HUES64 (cell line): ENCODE measurements around the gene ZPR1.

ENCODE experiments used
- H3K27ac ChIP-seq: 2 replicates; pipeline ENCODE4 v1.7.0; 2013; ENCODE audit warnings: low read depth, low read length, inconsistent platforms
- H3K27me3 ChIP-seq: 2 replicates; pipeline ENCODE4 v1.6.1; 2013; ENCODE audit warnings: mild to moderate bottlenecking, low read length; ENCODE audit not compliant: insufficient read depth
- H3K36me3 ChIP-seq: 2 replicates; pipeline ENCODE4 v1.6.1; 2013; ENCODE audit warnings: mild to moderate bottlenecking, low read length; ENCODE audit not compliant: insufficient read depth
- H3K4me1 ChIP-seq: 2 replicates; pipeline ENCODE4 v1.6.1; 2013; ENCODE audit warnings: mild to moderate bottlenecking, low read length, moderate library complexity; ENCODE audit not compliant: insufficient read depth
- H3K4me3 ChIP-seq: 2 replicates; pipeline ENCODE4 v1.5.1; 2013; ENCODE audit warnings: mild to moderate bottlenecking, low read length, moderate library complexity
- H3K9ac ChIP-seq: 2 replicates; pipeline ENCODE4 v1.6.1; 2013; ENCODE audit warnings: mild to moderate bottlenecking, low read depth, low read length
- H3K9me3 ChIP-seq: 2 replicates; pipeline ENCODE4 v1.6.1; 2013; ENCODE audit warnings: low read depth, low read length; ENCODE audit not compliant: insufficient read depth
- WGBS: fragments of 150-250, 120-280 bp; methylation state at CpG from one replicate; pipeline ENCODE4 v1.1.7; 2013; ENCODE audit warnings: missing lambda C conversion rate; 5-methylcytosine and 5-hydroxymethylcytosine counted together

The ZPR1 gene

GRCh38 chr11:116790167-116791001, 2.6 kb upstream of the ZPR1 start:
- H3K9me3 ChIP-seq = no peaks in the 10 kb centered on the region
- H3K4me1 ChIP-seq = peaks cover 4% of the 10 kb centered on the region
- H3K4me3 ChIP-seq = no peak overlapping the region
- no peak overlapping the region for H3K9ac ChIP-seq
- peaks cover 18% of the 10 kb centered on the region; the same call in 1 of the 2 replicates for H3K27me3 ChIP-seq
- WGBS = 93% methylated on average over 53 of the region's 53 CpGs
- H3K27ac ChIP-seq = no peak overlapping the region
- peaks cover 15% of the 10 kb centered on the region for H3K36me3 ChIP-seq

GRCh38 chr11:116788975-116789374, 1.2 kb upstream of the ZPR1 start:
- peaks cover 4% of the 10 kb centered on the region for H3K4me1 ChIP-seq

GRCh38 chr11:116788534-116788933, 711 bp upstream of the ZPR1 start:
- Histone ChIP-seq H3K4me1 (peaks cover 4% of the 10 kb centered on the region), H3K9ac (peak overlapping the region; percentile 61; the same call in 1 of the 2 replicates), H3K27ac (no peak overlapping the region), H3K27me3 (peaks cover 18% of the 10 kb centered on the region; the same call in 1 of the 2 replicates), H3K9me3 (no peaks in the 10 kb centered on the region), H3K4me3 (peak overlapping the region; percentile 83), H3K36me3 (peaks cover 33% of the 10 kb centered on the region)
- WGBS = 75% methylated on average over 3 of the region's 4 CpGs

More at GRCh38 chr11:116788975-116789374, 1.2 kb upstream of the ZPR1 start:
- peaks cover 29% of the 10 kb centered on the region for H3K36me3 ChIP-seq
- H3K9ac ChIP-seq = no peak overlapping the region
- H3K9me3 ChIP-seq = no peaks in the 10 kb centered on the region
- H3K27me3 ChIP-seq = peaks cover 18% of the 10 kb centered on the region; the same call in 1 of the 2 replicates
- 91% methylated on average over 3 of the region's 4 CpGs for WGBS
- H3K27ac ChIP-seq = no peak overlapping the region
- H3K4me3 ChIP-seq = no peak overlapping the region

GRCh38 chr11:116787436-116787785, 412 bp downstream of the ZPR1 start:
- no peak overlapping the region for H3K27ac ChIP-seq
- peaks cover 45% of the 10 kb centered on the region for H3K36me3 ChIP-seq
- WGBS = 0% methylated on average over 13 of the region's 15 CpGs

GRCh38 chr11:116786966-116787365, 857 bp downstream of the ZPR1 start:
- peaks cover 49% of the 10 kb centered on the region for H3K36me3 ChIP-seq
- H3K4me3 ChIP-seq = peak overlapping the region; percentile 83
- 0 out of 2 replicates have a peak, but pooled peaks cover 4% of the 10 kb centered on the region for H3K4me1 ChIP-seq
- no peak overlapping the region for H3K27ac ChIP-seq
- peaks cover 18% of the 10 kb centered on the region; the same call in 1 of the 2 replicates for H3K27me3 ChIP-seq
- H3K9ac ChIP-seq = peak overlapping the region; percentile 61
- no peaks in the 10 kb centered on the region for H3K9me3 ChIP-seq
- 74% methylated on average over 5 of the region's 5 CpGs for WGBS

More at GRCh38 chr11:116787436-116787785, 412 bp downstream of the ZPR1 start:
- peak overlapping the region; percentile 83 for H3K4me3 ChIP-seq
- peaks cover 18% of the 10 kb centered on the region; the same call in 1 of the 2 replicates for H3K27me3 ChIP-seq
- H3K4me1 ChIP-seq = peaks cover 4% of the 10 kb centered on the region; the same call in 1 of the 2 replicates
- no peaks in the 10 kb centered on the region for H3K9me3 ChIP-seq
- peak overlapping the region; percentile 61 for H3K9ac ChIP-seq

GRCh38 chr11:116786326-116786725, 1.5 kb downstream of the ZPR1 start:
- Histone ChIP-seq H3K27me3 (peaks cover 18% of the 10 kb centered on the region; the same call in 1 of the 2 replicates), H3K27ac (no peak overlapping the region), H3K4me1 (0 out of 2 replicates have a peak, but pooled peaks cover under 1% of the 10 kb centered on the region), H3K9ac (no peak overlapping the region), H3K4me3 (no peak overlapping the region), H3K9me3 (no peaks in the 10 kb centered on the region), H3K36me3 (peaks cover 55% of the 10 kb centered on the region)
- 98% methylated on average over 2 of the region's 2 CpGs for WGBS

- 95% methylated on average over 4 of the region's 4 CpGs for WGBS
Observed at GRCh38 chr11:116782728-116783127, 5.1 kb downstream of the ZPR1 start.

GRCh38 chr11:116778556-116778955, 9.3 kb downstream of the ZPR1 start:
- H3K4me1 ChIP-seq = peaks cover 8% of the 10 kb centered on the region; the same call in 1 of the 2 replicates
- H3K27ac ChIP-seq = no peak overlapping the region
- peaks cover 77% of the 10 kb centered on the region for H3K36me3 ChIP-seq
- no peaks in the 10 kb centered on the region for H3K9me3 ChIP-seq
- H3K9ac ChIP-seq = no peak overlapping the region
- H3K4me3 ChIP-seq = no peak overlapping the region
- WGBS = 96% methylated on average over 4 of the region's 4 CpGs
- no peaks in the 10 kb centered on the region for H3K27me3 ChIP-seq

More at GRCh38 chr11:116782728-116783127, 5.1 kb downstream of the ZPR1 start:
- H3K27me3 ChIP-seq = no peaks in the 10 kb centered on the region
- H3K36me3 ChIP-seq = peaks cover 90% of the 10 kb centered on the region
- H3K4me3 ChIP-seq = no peak overlapping the region
- no peaks in the 10 kb centered on the region for H3K9me3 ChIP-seq
- no peak overlapping the region for H3K27ac ChIP-seq
- no peaks in the 10 kb centered on the region for H3K4me1 ChIP-seq
- no peak overlapping the region for H3K9ac ChIP-seq

- peaks cover 9% of the 10 kb centered on the region; the same call in 1 of the 2 replicates for H3K4me1 ChIP-seq
- no peak overlapping the region for H3K4me3 ChIP-seq
- H3K9me3 ChIP-seq = no peaks in the 10 kb centered on the region
- H3K27me3 ChIP-seq = no peaks in the 10 kb centered on the region
- no peak overlapping the region for H3K27ac ChIP-seq
- WGBS = 97% methylated on average over 7 of the region's 7 CpGs
- no peak overlapping the region for H3K9ac ChIP-seq
- peaks cover 62% of the 10 kb centered on the region for H3K36me3 ChIP-seq
Observed at GRCh38 chr11:116777056-116777455, 10.8 kb downstream of the ZPR1 start.

- H3K4me1 ChIP-seq = peaks cover 13% of the 10 kb centered on the region
- no peak overlapping the region for H3K27ac ChIP-seq
- no peak overlapping the region for H3K4me3 ChIP-seq
- H3K9ac ChIP-seq = no peak overlapping the region
- H3K36me3 ChIP-seq = peaks cover 58% of the 10 kb centered on the region
- no peaks in the 10 kb centered on the region for H3K9me3 ChIP-seq
- H3K27me3 ChIP-seq = no peaks in the 10 kb centered on the region
Observed at GRCh38 chr11:116776522-116776984, 11.3 kb downstream of the ZPR1 start.

GRCh38 chr11:116775975-116776374, 11.8 kb downstream of the ZPR1 start:
- WGBS = 91% methylated on average over 5 of the region's 5 CpGs
- Histone ChIP-seq H3K4me1 (peaks cover 18% of the 10 kb centered on the region), H3K9me3 (no peaks in the 10 kb centered on the region), H3K36me3 (peaks cover 52% of the 10 kb centered on the region), H3K27me3 (no peaks in the 10 kb centered on the region), H3K9ac (no peak overlapping the region), H3K4me3 (no peak overlapping the region), H3K27ac (no peak overlapping the region)
